SK-N-SH treated with all-trans-retinoic acid at 6 μM for 48 hours (cell line): ENCODE measurements around the gene ZFP64.

Experiments used
- ARNTL ChIP-seq: fragments of 450-650 bp; formaldehyde crosslinking; IDR thresholded peaks from 2 replicates; pipeline ENCODE4 v1.5.0; 2020; ENCODE audit warnings: low read depth, mild to moderate bottlenecking, moderate library complexity, borderline replicate concordance
- BACH2 ChIP-seq: fragments of 250-450 bp; sonication (Bioruptor Pico); IDR thresholded peaks from 2 replicates; pipeline ENCODE4 v1.9.0; 2021; ENCODE audit warnings: mild to moderate bottlenecking, borderline replicate concordance
- GLIS3 ChIP-seq: fragments of 250-450 bp; sonication (Bioruptor Pico); IDR thresholded peaks from 2 replicates; pipeline ENCODE4 v1.5.0; 2020; ENCODE audit warnings: mild to moderate bottlenecking, moderate library complexity
- ISL1 ChIP-seq: fragments of 250-450 bp; sonication (Bioruptor Pico); IDR thresholded peaks from 2 replicates; pipeline ENCODE4 v2.1.2; 2022; ENCODE audit warnings: mild to moderate bottlenecking, moderate library complexity
- OSR1 ChIP-seq: fragments of 250-450 bp; sonication (Bioruptor Pico); IDR thresholded peaks from 2 replicates; pipeline ENCODE4 v1.8.0; 2022; ENCODE audit warnings: moderate library complexity, mild to moderate bottlenecking, inconsistent platforms
- SNAI2 ChIP-seq: fragments of 250-450 bp; sonication (Bioruptor Pico); IDR thresholded peaks from 2 replicates; pipeline ENCODE4 v1.5.0; 2020; ENCODE audit warnings: mild to moderate bottlenecking, moderate library complexity
- TCF4 ChIP-seq: fragments of 250-450 bp; sonication (Bioruptor Pico); IDR thresholded peaks from 2 replicates; pipeline ENCODE4 v1.8.0; 2021; ENCODE audit warnings: mild to moderate bottlenecking, moderate library complexity, borderline replicate concordance
- TF ChIP-seq, protein P1 (sequence below): fragments of 250-450 bp; sonication (Bioruptor Pico); IDR thresholded peaks from 2 replicates; pipeline ENCODE4 v1.5.0; 2020; ENCODE audit warnings: mild to moderate bottlenecking, moderate library complexity
- TF ChIP-seq, protein P2 (sequence below): fragments of 250-450 bp; sonication (Bioruptor Pico); IDR thresholded peaks from 2 replicates; pipeline ENCODE4 v1.5.1; 2020; ENCODE audit warnings: low read depth, mild to moderate bottlenecking, moderate library complexity

DNA sequence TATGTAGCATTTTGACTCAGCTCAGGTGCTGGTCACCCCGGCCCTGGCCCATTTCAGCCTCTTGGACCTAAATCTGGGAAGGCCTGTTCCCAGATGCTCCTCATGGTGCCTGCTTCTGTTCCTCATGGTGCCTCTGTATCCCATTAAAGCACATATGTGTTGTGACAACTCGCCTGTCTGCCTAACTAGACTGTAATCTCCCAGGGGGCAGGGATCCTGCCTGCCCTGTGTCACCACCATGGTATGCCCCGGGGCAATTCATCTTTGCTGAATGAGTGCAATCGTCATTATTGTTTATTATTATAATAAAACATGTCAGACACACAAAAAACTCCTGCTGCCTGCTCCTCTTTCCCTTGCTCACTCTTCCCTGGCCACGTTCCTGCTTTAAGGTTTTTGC lies 62.0 kb downstream of the ZFP64 start:
- TF ChIP-seq SNAI2 (CRISPR knock-in tag) (no peak), ISL1 (no peak), GLIS3 (CRISPR knock-in tag) (no peak), BACH2 (CRISPR knock-in tag) (no peak), OSR1 (CRISPR knock-in tag) (no peak), ARNTL (CRISPR knock-in tag) (no peak), TCF4 (CRISPR knock-in tag) (no peak)
- TF ChIP-seq, protein P1, sequence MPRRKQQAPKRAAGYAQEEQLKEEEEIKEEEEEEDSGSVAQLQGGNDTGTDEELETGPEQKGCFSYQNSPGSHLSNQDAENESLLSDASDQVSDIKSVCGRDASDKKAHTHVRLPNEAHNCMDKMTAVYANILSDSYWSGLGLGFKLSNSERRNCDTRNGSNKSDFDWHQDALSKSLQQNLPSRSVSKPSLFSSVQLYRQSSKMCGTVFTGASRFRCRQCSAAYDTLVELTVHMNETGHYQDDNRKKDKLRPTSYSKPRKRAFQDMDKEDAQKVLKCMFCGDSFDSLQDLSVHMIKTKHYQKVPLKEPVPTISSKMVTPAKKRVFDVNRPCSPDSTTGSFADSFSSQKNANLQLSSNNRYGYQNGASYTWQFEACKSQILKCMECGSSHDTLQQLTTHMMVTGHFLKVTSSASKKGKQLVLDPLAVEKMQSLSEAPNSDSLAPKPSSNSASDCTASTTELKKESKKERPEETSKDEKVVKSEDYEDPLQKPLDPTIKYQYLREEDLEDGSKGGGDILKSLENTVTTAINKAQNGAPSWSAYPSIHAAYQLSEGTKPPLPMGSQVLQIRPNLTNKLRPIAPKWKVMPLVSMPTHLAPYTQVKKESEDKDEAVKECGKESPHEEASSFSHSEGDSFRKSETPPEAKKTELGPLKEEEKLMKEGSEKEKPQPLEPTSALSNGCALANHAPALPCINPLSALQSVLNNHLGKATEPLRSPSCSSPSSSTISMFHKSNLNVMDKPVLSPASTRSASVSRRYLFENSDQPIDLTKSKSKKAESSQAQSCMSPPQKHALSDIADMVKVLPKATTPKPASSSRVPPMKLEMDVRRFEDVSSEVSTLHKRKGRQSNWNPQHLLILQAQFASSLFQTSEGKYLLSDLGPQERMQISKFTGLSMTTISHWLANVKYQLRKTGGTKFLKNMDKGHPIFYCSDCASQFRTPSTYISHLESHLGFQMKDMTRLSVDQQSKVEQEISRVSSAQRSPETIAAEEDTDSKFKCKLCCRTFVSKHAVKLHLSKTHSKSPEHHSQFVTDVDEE = no peak
- TF ChIP-seq, protein P2, sequence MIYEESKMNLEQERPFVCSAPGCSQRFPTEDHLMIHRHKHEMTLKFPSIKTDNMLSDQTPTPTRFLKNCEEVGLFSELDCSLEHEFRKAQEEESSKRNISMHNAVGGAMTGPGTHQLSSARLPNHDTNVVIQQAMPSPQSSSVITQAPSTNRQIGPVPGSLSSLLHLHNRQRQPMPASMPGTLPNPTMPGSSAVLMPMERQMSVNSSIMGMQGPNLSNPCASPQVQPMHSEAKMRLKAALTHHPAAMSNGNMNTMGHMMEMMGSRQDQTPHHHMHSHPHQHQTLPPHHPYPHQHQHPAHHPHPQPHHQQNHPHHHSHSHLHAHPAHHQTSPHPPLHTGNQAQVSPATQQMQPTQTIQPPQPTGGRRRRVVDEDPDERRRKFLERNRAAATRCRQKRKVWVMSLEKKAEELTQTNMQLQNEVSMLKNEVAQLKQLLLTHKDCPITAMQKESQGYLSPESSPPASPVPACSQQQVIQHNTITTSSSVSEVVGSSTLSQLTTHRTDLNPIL (CRISPR knock-in tag) = no peak
